ENCODE data around the gene STX8.

STX8 gene

DNA sequence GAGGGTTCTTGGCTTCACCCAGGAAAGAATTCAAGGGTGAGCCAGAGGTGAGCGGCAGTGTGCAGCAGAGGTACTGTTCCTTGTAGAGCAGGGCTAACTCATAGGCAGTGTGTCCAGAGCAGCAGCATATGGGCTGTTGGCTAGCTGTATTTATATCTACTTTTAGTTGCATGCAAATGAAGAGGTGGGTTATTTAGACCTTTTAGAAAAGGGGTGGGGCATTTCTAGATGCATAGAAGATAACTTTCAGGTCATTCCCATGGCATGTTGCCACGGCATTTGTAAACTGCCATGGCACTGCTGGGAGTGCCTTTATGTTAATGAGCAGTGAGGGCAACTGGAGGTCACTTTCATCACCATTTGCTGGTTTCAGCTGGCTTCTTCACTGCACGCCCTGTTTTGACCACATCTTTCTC, 141.0 kb downstream of the STX8 start:
- no peak for DNase-seq

DNA sequence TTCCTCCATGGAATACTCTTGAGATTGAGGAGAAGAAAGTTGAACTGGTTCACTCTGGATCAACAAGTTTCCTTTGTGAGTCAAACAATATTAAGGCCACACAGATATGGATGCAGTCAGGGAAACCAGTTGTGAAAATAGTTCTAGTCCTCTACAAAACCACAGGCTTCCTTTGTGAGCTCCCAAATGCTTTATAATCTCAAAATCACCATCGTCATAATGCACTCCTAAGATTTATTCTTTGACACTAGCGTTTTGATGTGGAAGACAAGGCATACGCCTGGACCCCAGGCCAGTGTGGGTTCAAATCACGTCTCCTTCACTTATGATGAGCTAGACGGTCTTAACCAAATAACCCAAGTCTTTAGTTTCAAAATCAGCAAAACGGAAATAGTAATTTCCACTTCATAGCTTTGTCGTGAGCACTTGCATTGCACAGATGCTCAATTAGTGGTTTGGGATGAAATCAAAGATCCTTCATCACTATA, 142.6 kb downstream of the STX8 start:
- DNase-seq, result no peak

DNA sequence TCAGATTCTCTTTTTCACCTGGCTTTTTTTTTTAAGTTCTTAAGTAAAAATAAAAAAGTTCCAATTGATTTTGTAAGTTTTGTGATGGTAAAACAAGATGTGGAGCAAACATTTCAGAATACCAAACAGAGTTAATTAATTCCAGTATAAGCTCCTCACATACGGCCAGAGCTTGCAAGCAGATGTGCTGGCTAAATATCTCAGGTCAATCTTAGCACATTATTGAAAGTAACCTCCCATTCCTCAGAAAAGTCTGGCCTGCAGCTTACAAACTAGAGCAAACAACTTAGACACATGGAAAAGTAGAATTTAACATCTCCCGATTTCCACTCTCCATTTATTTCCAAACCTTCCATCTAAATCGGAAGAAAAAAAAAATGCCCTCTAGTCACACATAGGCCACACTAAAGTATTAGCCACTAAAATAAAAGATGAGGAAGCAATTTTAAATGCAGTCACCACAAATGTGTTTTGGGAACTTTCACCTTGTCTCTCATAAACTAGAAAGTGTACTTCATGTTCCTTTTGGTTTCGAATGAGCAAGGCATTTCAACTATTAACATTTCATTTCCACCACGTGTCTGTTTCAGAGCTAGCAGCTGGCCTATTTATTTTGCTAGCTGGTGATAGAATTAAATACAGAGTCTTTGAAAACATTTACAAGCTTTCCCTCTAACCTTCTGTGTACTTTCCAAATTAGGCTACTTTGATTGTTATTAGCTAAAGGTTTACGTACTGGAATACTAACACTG, 143.3 kb downstream of the STX8 start:
- DNase-seq, result no peak

DNA sequence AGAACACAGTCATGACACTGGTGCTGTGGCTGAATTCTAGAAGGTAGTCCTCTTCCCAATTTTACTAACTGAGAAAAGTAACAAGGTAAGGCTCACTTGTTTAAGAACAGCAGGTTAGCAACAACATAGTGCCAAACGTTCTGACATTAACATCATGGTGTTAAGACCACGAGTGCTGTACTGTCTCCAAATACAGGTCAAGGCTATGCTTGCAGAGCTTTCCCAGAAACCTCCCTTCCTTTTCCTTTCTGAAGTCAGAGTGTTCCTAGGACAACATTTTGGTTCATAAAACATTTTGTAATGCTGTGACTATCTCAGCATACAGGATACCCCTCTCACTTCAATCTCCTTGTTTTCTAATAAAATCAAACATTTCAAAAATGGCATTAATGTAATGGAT, 144.0 kb downstream of the STX8 start:
- no peak for DNase-seq

DNA sequence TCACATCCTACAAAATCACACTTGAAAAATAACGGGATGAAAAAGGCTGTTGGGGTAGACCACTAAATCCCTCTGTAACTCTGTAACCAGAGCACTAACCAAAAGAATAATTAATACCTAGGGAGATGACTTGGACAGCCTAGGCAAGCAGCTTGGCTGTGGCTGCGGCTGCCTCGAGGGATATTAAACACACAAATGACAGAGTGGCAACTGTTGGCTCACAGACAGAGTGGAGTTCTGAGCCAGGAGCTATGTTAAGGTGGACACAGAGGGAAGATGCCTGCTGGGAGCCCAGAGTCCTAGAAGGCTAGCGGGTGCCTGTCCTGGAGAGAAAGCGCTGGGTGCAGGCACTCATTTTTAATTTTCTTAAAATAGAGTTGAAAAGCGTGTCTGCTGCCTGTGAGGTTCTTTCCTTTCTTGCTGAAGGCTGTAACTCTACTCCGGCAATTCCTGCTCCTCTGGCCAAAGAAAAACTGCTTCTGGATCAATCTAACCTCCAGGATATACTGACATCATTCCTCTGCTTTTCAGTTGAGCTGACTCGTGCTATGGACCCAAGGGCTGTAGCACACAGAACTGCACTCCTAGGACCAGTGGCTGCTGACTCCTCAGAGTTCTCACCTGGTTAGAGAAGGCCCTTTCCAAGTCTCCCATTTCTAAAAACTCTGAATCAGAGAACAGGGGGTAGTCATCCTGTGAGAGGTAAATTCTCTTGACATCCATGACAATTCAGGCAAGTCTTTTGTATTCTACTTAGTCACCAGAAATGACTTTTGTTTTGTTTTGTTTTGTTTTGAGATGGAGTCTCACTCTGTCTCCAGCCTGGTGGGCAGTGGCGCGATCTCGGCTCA, 147.9 kb downstream of the STX8 start:
- no peak for DNase-seq

DNA sequence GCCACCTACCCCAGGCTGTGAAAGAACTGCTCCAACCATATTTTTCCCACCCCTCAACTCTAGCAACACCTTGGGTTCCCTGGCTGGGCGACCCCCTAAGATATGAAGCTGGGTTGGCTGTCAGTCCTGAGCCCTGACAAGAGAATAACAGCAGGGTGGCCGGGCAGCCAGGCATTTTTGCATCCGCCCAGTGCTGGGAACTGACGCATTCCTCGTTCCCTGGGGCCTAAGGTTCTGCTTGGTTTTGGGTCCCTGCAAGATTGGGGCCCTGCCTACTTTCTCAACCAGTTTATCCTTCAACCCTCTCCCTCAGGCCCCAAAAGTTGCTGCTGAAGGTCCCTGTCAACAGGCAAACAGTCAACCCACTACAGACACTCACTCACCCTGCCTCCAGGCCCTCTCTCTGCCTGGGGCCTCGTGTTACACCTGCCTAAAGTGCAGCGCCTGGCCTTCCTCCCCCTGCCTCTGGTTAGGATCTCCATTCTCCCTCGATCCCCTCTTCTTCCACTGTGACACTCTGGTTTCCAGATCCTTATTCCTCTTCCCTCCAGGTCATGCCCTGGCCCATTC, 151.5 kb downstream of the STX8 start:
- no peak for DNase-seq

DNA sequence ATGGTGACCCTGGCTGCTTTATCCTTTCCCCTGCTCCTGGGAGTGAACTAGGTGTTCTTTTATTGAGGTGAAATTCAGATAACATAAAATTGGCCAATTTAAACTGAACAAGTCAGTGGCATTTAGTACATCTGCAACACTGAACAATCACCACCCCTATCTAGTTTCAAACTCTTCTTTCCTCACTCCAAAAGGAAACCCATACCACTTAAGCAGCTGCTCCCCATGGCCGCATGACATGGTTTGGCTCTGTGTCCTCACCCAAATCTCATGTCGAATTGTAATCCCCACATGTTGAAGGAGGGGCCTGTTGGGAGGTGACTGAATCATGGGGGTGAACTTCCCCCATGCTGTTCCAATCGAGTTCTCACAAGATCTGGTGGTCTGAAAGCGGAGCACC, 154.1 kb downstream of the STX8 start:
- no peak for DNase-seq

DNA sequence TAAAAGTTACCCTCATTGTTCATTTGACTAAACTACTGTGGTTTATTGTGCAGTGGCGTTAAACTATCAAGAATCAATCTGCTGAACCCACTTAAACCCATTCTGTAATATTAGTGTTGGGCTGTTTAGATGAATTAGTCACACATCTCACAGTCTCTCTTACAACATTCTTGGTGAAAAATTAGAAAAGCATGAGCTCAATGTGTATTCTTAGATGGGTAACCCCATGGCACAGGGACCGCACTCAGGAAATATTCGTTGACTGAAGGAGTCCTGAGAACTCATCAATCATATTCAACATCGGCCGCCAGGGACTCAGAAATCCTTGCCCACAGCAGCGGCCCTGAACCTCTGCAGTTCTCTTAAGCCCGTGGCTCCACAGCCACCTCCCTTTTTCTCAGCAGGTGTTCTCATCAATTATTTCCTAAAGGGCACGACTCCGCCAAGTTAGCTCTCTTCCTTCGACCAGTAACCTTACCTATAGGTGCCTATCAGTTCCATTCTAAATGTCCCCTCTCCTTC, 155.6 kb downstream of the STX8 start:
- no peak for DNase-seq

DNA sequence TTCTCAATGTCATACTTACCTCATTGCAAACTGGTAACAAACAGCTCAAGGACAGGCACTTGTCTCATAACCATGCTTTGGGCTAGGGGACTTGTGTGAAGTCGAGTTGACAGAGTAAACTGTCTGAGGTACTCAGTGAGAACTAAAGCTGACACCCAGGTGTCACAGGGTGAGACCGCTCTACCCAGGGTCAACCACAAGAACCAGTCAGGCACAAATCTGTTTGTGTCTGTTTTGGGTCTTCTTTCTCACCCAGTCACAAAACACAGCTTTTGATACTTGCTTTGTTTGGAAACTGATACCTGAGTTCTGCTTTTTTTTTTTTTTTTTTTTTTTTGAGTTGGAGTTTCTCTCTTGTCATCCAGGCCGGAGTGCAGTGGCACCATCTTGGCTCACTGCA, 161.1 kb downstream of the STX8 start:
- DNase-seq, result no peak

DNA sequence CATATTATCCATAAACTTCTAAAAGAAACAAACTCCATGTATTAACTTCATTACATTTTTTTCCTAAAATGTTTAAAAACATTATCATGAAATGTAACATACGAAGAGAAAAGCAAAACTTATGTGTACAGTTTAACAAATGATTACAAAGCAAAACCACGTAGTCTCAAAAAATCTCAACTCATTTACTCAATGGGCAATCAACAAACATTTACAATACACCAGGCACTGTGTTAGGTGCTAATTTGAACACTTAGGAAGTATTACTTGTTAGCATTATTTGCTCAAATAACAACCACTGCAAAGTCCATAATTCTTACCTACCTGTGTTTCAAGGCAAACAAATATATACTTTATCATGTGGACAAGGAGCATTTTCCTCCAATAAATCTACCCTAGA, 164.9 kb downstream of the STX8 start:
- DNase-seq, result no peak

DNA sequence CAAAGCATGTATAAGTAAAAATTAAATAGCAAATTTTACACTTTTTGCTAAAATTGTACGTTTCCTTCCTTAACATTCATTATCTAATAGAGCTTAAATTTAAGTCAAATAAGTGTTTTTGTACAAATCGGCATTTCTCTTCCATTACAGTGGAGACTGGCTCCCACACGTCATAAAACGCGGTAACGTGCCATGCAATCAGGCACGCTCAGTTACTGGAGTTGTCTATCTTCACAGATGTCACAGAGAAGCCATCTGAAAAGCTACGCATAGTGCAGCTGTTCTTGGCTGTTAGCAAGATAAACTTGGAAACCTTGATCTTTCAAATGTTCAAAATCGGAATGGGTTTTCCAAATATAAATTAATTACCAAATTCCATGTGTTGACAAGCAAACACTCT, 165.3 kb downstream of the STX8 start:
- DNase-seq, result no peak

DNA sequence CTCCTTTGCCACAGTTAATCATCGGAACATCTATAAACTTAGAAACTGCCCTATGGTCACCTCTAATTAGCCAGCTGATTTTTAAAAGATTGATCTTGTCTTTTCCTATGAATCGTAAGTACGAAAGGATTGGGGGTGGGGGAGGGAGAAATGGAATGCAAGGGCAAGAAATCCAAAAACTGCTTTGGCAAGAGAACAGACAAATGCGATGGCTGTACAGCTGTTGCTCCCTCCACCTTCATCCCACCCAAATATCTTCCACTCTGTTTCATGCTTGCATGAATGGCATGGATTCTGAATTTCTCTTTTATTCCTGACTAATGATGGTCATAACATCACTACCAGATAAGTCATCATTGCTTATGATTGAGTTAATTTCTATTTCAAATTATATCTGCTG, 165.7 kb downstream of the STX8 start:
- no peak for DNase-seq

DNA sequence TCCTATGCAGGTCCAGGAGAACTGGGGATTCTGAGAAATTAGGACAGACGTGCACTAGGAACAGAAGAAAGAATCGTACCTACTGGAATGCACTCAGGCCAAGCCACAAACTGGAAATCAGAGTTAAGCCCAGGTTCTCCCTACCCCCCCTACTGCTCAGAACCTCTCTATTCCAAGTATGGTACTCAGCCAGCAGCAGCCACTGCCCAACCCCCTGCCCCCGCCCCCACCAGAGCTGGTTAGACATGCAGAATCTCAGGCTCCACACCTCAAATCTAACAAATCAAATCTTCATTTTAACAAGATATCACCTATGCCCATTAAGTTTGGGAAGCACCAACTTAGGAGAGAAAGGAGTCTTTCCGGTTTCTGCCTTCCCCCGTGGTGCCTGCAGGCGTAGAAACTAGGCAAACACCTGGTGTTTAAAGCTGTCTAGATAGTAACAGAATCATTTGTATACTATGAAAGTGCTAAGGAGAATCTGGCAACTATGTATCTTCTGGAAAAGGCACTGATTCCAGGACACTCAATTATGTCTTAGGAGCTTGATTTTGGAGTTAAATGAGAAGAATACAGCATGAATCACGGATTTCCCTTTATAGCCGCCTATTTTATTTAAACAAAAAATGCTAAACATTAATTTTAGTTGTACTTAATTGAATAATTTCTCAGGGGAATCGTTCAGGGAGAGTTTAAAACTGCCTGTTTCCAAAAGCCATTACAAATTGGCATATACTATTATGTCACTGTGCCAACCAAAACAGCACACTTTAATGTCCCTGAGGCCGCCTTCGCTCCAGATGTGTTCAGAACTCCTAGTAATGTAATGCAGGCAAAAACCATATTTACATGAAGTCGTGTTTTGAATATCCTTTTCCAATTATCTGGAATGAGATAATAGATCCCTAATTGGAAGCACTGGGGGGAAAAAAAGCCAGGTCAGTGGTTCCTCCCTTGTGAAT, 166.5 kb downstream of the STX8 start:
- DNase-seq, result no peak

DNA sequence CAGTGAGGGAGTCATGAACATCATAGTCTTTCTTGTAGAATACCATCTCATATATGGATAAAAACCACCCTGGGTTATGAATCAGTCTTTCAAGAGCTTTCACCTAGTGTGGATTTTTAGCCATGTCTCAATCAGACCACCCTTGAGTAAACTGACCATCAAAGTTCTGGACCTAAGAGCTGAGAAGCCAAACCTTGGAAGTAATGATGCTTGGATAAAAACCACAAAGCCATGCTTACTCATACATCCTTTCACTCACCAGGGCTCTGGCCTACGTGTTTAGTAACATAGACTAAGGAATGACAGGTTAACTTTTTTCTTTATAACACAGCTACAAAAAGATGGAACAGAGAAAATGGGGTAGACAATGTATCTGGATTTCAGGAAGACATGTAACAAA, 167.2 kb downstream of the STX8 start:
- no peak for DNase-seq

DNA sequence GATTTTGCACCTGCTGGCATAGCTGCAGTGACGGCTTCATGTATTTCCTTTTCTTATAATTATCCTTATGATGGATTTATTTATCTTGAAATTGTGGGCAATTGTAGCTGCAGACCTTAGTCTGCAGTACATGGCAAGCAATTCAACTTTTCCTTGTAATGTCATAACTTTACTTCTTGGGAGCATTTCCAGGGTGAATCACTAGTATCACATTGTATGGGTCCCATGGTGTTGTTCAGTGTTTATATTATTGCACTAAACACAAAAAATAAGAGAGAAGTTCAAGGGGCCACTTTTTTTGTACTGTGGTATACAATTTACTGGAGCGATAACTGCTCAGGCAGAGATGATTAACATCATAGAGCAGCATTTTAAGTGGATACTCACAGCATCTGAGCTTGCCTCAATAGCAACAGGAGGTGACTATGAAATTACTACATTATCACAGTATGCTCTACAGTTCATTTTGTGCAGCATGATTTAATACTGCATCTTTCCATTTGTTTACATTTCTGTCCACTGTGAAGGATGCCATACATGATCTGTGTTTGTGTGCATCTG, 169.5 kb downstream of the STX8 start:
- DNase-seq, result no peak

DNA sequence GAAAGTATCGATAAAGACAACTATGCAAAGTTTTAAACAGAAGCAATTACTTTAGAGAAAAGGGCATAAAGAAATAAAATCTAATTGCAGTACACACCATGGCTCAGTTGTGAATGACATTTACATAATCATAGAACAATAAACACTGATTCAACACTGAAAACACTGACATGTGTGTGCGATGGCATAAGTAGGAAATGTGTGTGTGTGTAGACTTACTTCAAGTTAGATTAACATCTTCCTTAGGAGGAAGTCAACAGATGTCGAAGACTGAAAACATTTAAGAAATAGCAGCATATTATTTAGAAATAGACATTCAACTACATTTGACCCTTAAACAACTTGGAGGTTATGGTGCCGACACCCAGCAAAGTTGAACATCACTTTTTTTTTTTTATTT, 172.4 kb downstream of the STX8 start:
- DNase-seq, result no peak

DNA sequence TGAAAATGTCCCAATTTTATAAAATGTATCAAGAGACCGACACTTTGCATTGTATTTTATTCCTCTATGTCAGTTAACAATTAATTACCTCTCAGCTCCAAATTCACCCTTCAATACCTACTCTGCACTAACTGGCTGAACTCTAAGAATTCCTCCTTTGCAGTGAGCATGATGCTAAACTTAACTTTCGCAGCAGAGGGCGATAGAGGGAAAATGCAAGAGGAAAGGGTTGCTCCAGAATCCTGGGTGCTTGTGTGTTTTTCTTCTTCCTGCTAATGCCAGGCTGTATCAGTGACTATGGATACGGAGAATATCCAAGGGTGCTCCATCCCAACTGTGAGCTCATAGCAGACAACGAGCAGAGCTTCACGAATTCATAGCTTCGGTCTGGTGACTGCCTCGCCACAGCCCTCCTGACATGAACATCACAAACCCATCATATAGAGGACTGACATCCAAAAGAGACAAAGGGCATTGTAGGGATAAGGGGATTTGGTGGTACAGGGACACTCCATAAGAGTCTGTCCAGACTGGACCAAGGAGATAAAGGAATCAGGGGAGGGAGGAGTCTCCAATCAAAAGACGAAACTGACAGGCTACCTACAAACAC, 172.9 kb downstream of the STX8 start:
- no peak for DNase-seq

DNA sequence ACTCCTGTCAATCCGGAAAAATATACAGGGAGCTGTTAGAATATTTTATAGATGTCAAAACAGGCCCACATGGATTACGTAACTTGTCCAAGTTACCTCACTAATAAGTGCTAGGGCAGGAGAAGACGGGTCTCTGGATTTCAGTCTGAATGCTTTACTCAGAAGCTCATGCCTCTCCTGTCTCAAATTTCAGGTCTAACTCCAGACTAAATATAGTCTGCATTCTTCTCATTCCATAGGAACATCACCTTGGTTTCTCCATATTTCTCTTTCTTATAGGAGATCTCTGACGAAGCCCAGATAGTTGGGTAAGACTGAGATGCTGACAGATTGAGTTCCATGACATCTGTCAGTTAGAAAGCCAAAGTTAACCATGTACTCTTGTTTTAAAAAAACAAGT, 174.2 kb downstream of the STX8 start:
- no peak for DNase-seq

DNA sequence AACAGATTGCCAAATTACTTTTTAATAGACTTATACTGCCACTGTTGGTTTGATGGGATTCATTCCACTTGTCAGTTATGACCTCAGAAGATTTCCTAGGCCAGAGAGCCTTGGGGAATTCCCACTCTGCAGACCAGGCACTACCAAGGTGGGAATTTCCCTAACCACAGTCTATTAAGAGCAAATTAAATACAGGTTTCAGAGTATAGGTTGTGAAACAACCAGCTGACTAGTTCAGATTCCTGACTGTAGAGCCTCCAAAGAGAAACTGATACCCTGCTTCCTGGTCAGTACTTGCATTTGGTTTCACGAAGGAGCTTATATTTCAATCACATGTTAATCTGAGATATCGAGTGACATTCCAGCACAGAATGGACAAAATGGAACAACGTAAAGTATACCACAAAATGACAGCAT, 186.5 kb downstream of the STX8 start:
- no peak for DNase-seq

DNA sequence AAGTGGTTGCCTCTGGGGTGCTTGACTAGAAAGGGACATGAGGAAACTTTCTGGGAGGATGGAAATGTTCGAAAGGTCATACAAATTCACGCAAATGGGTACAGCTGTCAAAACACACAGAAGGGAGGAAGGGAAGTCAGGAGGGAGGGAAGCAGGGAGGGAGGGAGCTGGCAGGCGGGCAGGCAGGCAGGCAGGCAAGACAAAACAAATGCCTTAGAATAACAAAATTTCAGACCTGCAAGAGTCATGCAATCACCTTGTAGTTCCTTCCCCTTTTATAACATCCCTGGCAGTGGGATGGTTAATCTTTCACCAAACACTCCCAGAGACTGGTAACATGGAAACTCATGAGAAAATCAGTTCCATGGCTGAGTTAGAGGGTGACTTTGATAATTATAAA, 189.2 kb downstream of the STX8 start:
- DNase-seq, result no peak

DNA sequence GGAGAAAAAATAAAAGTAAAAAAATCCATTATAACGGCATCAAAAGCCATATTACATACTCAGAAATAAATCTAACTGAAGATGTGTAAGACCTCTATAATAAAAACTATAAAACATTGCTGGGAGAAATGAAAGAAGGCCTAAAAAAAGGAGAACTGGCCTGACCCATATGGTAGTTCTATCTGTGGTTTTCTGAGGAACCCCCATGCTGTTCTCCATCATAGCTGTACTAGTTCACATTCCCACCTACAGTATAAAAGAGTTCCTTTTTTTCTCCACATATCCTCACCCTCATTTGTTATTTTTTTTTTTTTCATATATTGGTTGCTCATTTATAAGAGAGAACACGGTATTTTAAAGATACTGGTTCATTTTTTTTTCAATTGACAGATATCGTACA, 191.8 kb downstream of the STX8 start:
- no peak for DNase-seq

DNA sequence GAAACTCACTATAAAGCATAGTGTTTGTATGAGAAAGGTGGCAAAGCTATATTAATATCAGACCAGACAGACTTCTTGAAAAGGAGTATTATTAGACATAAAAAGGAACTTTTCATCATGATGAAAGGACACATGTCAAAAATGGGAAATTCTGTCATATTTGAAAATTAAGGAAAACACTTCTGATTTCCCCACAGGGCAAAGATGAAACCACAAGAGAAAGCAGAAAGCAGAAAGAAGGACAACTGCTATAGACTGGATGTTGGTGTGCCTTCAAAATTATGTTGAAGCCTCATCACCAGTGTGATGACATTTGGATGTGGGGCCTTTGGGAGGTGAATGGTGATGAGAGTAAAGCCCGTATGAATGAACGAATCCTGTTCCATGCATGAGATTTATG, 193.0 kb downstream of the STX8 start:
- no peak for DNase-seq
